Hepatocyte (in vitro differentiated cells): ENCODE measurements around the gene SHH. TPM values are rescaled to one million over a fixed set of nuclear protein-coding genes. Genes with fewer than 3 reads are reported as not detected.

Experiments
- DNase-seq: peaks from one replicate; pipeline ENCODE4 v3.0.0-alpha.2; 2016; ENCODE audit warnings: low spot score
- H2AFZ ChIP-seq: fragments of 200-600 bp; sonication (generic); 2 replicates; pipeline ENCODE4 v1.6.0; 2016; ENCODE audit warnings: antibody characterized with exemption, mild to moderate bottlenecking
- H3K27ac ChIP-seq: fragments of 200-600 bp; sonication (generic); 2 replicates; pipeline ENCODE4 v1.5.1; 2016; ENCODE audit warnings: mild to moderate bottlenecking
- H3K27me3 ChIP-seq: fragments of 200-600 bp; sonication (generic); 2 replicates; pipeline ENCODE4 v1.6.1; 2016
- H3K36me3 ChIP-seq: fragments of 200-600 bp; sonication (generic); replicated peaks from 2 replicates; pipeline ENCODE4 v1.5.1; 2016; ENCODE audit warnings: low read depth; ENCODE audit not compliant: insufficient read depth
- H3K4me1 ChIP-seq: fragments of 200-600 bp; sonication (generic); 2 replicates; pipeline ENCODE4 v1.5.1; 2016; ENCODE audit warnings: mild to moderate bottlenecking, moderate library complexity; ENCODE audit not compliant: insufficient read depth
- H3K4me2 ChIP-seq: fragments of 200-600 bp; sonication (generic); 2 replicates; pipeline ENCODE4 v1.6.0; 2016
- H3K4me3 ChIP-seq: fragments of 200-600 bp; sonication (generic); 2 replicates; pipeline ENCODE4 v1.5.1; 2016; ENCODE audit warnings: mild to moderate bottlenecking
- H3K79me2 ChIP-seq: fragments of 200-600 bp; sonication (generic); 2 replicates; pipeline ENCODE4 v1.6.0; 2017; ENCODE audit warnings: mild to moderate bottlenecking
- H3K9me2 ChIP-seq: fragments of 200-600 bp; sonication (generic); replicated peaks from 2 replicates; pipeline ENCODE4 v1.6.0; 2017; ENCODE audit warnings: mild to moderate bottlenecking; ENCODE audit not compliant: insufficient read depth
- H3K9me3 ChIP-seq: fragments of 200-600 bp; sonication (generic); 2 replicates; pipeline ENCODE4 v1.5.1; 2016; ENCODE audit warnings: low read depth, mild to moderate bottlenecking
- H4K20me1 ChIP-seq: fragments of 200-600 bp; sonication (generic); 2 replicates; pipeline ENCODE4 v1.6.0; 2016; ENCODE audit warnings: mild to moderate bottlenecking; ENCODE audit not compliant: insufficient read depth, poor library complexity, severe bottlenecking
- EZH2 ChIP-seq: fragments of 200-600 bp; sonication (generic); IDR thresholded peaks from 2 replicates; pipeline ENCODE4 v1.6.1; 2016; ENCODE audit warnings: antibody characterized with exemption, mild to moderate bottlenecking, borderline replicate concordance
- EZH2phosphoT487 ChIP-seq: fragments of 200-600 bp; sonication (generic); IDR thresholded peaks from one replicate; pipeline ENCODE4 v1.6.1; 2018; ENCODE audit warnings: antibody characterized with exemption, mild to moderate bottlenecking, low read depth, moderate library complexity; ENCODE audit not compliant: unreplicated experiment, severe bottlenecking
- WGBS: methylation state at CpG from one replicate; pipeline ENCODE4 v1.1.6; 2016; ENCODE audit warnings: low lambda C conversion rate; ENCODE audit errors: missing lambda C conversion rate; 5-methylcytosine and 5-hydroxymethylcytosine counted together
- polyA plus RNA-seq: library from polyadenylated mRNA; unstranded; fragments of >200 nt; fragmentation: Nextera tagmentation; extraction: Ambion mirVana; gene quantifications from 2 replicates; pipeline ENCODE4 v1.2.1, GENCODE V29; 2016
- total RNA-seq: library from RNA; depleted of rRNA; stranded (reverse); fragments of >200 nt; gene quantifications from 2 replicates; pipeline ENCODE4 v1.2.3, GENCODE V29; 2014
- TF ChIP-seq, protein P1 (sequence below): fragments of 200-600 bp; sonication (generic); IDR thresholded peaks from 2 replicates; pipeline ENCODE4 v1.5.1; 2016; ENCODE audit warnings: antibody characterized with exemption, mild to moderate bottlenecking; ENCODE audit not compliant: poor library complexity

SHH gene
- total and polyA plus RNA-seq, 2 experiments from 2014 or later: 12.1 to 21.2 TPM

DNA sequence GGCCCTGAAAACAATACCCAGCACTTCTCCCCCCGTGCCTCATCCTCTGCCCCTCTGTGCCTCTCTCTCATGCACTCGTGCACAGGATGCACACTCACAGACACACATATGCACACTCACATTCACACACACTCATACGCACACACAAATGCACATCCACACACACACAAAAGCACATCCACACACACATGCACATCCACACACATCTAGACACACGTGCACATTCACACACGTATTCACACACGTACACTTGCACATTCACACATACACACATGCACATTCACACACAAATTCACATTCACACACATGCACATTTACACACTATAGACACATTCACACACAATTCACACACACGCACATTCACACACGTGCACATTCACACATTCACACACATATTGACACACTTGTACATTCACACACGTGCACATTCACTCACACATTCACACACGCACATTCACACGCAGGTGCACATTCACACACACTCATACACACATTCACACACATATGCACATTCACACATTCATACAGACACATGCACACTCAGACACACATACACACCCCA is 19.2 kb downstream of the SHH start:
- H3K27me3 ChIP-seq: no peaks in the 10 kb centered on the region

DNA sequence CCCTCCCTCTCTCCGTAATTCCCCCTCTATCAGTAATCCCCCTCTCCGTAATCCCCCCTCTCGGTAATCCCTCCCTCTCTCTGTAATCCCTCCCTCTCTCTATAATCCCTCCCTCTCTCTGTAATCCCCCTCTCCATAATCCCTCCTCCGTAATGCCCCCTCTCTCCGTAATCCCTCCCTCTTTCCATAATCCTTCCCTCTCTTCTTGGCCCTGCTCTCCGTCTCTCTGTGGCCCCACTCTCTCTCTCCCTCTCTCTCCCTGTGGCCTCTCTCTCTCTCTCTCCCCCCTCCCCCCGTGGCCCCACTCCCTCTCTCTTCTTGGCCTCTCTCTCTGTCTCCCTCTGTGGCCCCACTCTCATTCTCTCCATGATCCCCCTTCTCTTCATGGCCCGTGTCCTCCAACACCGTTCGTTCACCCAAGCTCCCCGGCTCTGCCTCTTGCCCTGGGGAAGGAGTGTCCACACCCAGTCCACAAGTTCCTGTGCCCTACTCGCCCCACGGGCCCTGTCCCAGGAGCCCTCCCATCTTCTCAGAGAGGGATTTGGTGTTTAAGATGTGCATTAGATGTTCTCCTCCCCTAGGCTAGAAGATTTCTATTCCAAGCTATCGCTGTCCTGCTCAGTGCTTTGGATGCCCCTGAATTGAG is 19.8 kb downstream of the SHH start:
- Histone ChIP-seq H3K27ac (no peak overlapping the region), H3K79me2 (no peaks in the 10 kb centered on the region), H3K4me3 (no peak overlapping the region), H3K36me3 (no peaks in the 10 kb centered on the region), H2AFZ (no peak overlapping the region), H3K4me2 (no peak overlapping the region), H3K27me3 (no peaks in the 10 kb centered on the region), H4K20me1 (no peaks in the 10 kb centered on the region), H3K9me2 (no peaks in the 10 kb centered on the region), H3K4me1 (no peaks in the 10 kb centered on the region), H3K9me3 (no peaks in the 10 kb centered on the region)
- DNase-seq: no peak
- WGBS: 96% methylated on average over 7 of the region's 14 CpGs
- TF ChIP-seq EZH2: no peak
- TF ChIP-seq, protein P1, sequence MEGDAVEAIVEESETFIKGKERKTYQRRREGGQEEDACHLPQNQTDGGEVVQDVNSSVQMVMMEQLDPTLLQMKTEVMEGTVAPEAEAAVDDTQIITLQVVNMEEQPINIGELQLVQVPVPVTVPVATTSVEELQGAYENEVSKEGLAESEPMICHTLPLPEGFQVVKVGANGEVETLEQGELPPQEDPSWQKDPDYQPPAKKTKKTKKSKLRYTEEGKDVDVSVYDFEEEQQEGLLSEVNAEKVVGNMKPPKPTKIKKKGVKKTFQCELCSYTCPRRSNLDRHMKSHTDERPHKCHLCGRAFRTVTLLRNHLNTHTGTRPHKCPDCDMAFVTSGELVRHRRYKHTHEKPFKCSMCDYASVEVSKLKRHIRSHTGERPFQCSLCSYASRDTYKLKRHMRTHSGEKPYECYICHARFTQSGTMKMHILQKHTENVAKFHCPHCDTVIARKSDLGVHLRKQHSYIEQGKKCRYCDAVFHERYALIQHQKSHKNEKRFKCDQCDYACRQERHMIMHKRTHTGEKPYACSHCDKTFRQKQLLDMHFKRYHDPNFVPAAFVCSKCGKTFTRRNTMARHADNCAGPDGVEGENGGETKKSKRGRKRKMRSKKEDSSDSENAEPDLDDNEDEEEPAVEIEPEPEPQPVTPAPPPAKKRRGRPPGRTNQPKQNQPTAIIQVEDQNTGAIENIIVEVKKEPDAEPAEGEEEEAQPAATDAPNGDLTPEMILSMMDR: no peak
- no peak for TF ChIP-seq EZH2phosphoT487

More for the DNA sequence above, 19.2 kb downstream of the SHH start:
- H4K20me1 ChIP-seq: no peaks in the 10 kb centered on the region
- WGBS: 94% methylated on average over 11 of the region's 11 CpGs
- DNase-seq: no peak
- H3K9me3 ChIP-seq: no peaks in the 10 kb centered on the region
- H3K36me3 ChIP-seq: no peaks in the 10 kb centered on the region
- TF ChIP-seq EZH2phosphoT487 (no peak), EZH2 (no peak)
- TF ChIP-seq, protein P1: no peak
- H3K4me3 ChIP-seq: no peak overlapping the region
- no peaks in the 10 kb centered on the region for H3K4me1 ChIP-seq
- no peaks in the 10 kb centered on the region for H3K79me2 ChIP-seq
- no peak overlapping the region for H3K27ac ChIP-seq
- H2AFZ ChIP-seq: no peak overlapping the region
- no peaks in the 10 kb centered on the region for H3K9me2 ChIP-seq
- H3K4me2 ChIP-seq: no peak overlapping the region

DNA sequence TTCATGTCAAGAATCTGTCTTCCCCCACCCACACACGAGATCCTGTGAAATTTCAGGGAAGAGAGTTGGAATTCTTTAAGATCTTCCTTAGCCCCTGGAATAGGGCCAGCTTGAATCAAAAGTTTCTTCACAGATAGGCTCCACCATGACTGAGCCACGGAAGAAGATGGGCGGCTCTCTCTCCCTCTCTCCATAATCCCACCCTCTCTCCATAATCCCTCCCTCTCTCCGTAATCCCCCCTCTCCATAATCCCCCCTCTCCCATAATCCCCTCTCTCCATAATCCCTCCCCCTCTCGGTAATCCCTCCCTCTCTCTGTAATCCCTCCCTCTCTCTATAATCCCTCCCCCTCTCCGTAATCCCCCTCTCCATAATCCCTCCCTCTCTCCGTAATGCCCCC is 20.4 kb downstream of the SHH start:
- Histone ChIP-seq H3K4me2 (no peak overlapping the region), H3K79me2 (no peaks in the 10 kb centered on the region), H3K27me3 (no peaks in the 10 kb centered on the region), H3K9me3 (no peaks in the 10 kb centered on the region), H3K36me3 (no peaks in the 10 kb centered on the region), H3K9me2 (no peaks in the 10 kb centered on the region), H4K20me1 (no peaks in the 10 kb centered on the region), H3K4me3 (no peak overlapping the region), H3K27ac (no peak overlapping the region), H2AFZ (no peak overlapping the region), H3K4me1 (no peaks in the 10 kb centered on the region)
- no peak for DNase-seq
- TF ChIP-seq, protein P1: no peak
- TF ChIP-seq EZH2phosphoT487 (no peak), EZH2 (no peak)
- WGBS: 97% methylated on average over 2 of the region's 7 CpGs
